Endothelial cell of umbilical vein (primary cell): ENCODE results near the gene ST8SIA2. TPM values are rescaled to one million over a fixed set of nuclear protein-coding genes. Genes with fewer than 3 reads are reported as not detected.

Source experiments
- BruUV-seq: library from RNA; stranded (reverse); fragments of 400-500 nt; replicated peaks from 2 replicates; lab custom pipeline; 2021; lab: Mats Ljungman, UMichigan
- CTCF ChIA-PET: fragments of 300-600, 350-600 bp; sonication (Branson Sonifier 250); formaldehyde crosslinking; loops from one replicate; lab custom pipeline; 2021; ENCODE audit warnings: antibody characterized with exemption, inconsistent platforms; lab: Charles Lee
- POLR2A ChIA-PET: fragments of 300-600, 350-600 bp; sonication (Branson Sonifier 250); formaldehyde crosslinking; loops from one replicate; lab custom pipeline; 2021; ENCODE audit warnings: antibody characterized with exemption, inconsistent platforms; lab: Charles Lee
- DNase-seq: peaks from one replicate; pipeline ENCODE4 v3.0.0-alpha.2; 2011; ENCODE audit warnings: low read depth, low spot score
- FAIRE-seq: peaks from 2 replicates; lab custom pipeline; 2011; peaks lifted over from hg19 to GRCh38; lab: Jason Lieb, UNC
- H2AFZ ChIP-seq: 2 replicates; pipeline ENCODE4 v1.6.0; 2012; ENCODE audit warnings: low read depth, low read length, control low read depth, inconsistent platforms
- H3K27ac ChIP-seq: 2 replicates; pipeline ENCODE4 v1.5.1; 2011; ENCODE audit warnings: low read depth, mild to moderate bottlenecking, control low read depth, low read length, moderate library complexity; ENCODE audit not compliant: insufficient read depth
- H3K27me3 ChIP-seq, 2 experiments: 2 replicates each; pipeline versions ENCODE4 v1.6.0 to v1.6.1; 2011; ENCODE audit warnings: low read length in 2 of 2, mixed read lengths in 1 of 2; ENCODE audit not compliant: control insufficient read depth in 2 of 2, insufficient read depth in 2 of 2
- H3K36me3 ChIP-seq, 2 experiments: 2 replicates in 1 of 2; 3 replicates in 1 of 2; pipeline ENCODE4 v1.5.1; 2011; ENCODE audit warnings: low read length in 2 of 2, mild to moderate bottlenecking in 1 of 2, moderate library complexity in 1 of 2; ENCODE audit not compliant: control insufficient read depth in 2 of 2, insufficient read depth in 2 of 2; ENCODE audit errors: extremely low read depth in 1 of 2
- H3K4me1 ChIP-seq: 3 replicates; pipeline ENCODE4 v1.5.1; 2011; ENCODE audit warnings: mild to moderate bottlenecking, low read length; ENCODE audit not compliant: control insufficient read depth, insufficient read depth; ENCODE audit errors: extremely low read depth
- H3K4me2 ChIP-seq: 2 replicates; pipeline ENCODE4 v1.6.1; 2011; ENCODE audit warnings: low read length, control low read depth, mixed read lengths; ENCODE audit not compliant: insufficient read depth
- H3K4me3 ChIP-seq, 3 experiments: fragments of 200-600 bp in 1 of 3; sonication (generic), shearing (Covaris generic) in 1 of 3; replicated peaks in 1 of 3; 2 replicates each; pipeline ENCODE4 v1.5.1; 2011 to 2016; ENCODE audit warnings: control low read depth in 3 of 3, low read length in 3 of 3, mild to moderate bottlenecking in 2 of 3, inconsistent platforms in 1 of 3, low read depth in 1 of 3, moderate library complexity in 1 of 3; ENCODE audit not compliant: insufficient read depth in 1 of 3
- H3K79me2 ChIP-seq: 2 replicates; pipeline ENCODE4 v1.6.0; 2012; ENCODE audit warnings: low read length, inconsistent platforms; ENCODE audit not compliant: control insufficient read depth, insufficient read depth
- H3K9ac ChIP-seq: replicated peaks from 2 replicates; pipeline ENCODE3; 2011; ENCODE audit warnings: low read length, control low read depth; ENCODE audit not compliant: insufficient read depth; ENCODE audit errors: extremely low read depth
- H3K9me1 ChIP-seq: replicated peaks from 3 replicates; pipeline ENCODE4 v1.6.0; 2011; ENCODE audit warnings: mild to moderate bottlenecking, low read length; ENCODE audit not compliant: control insufficient read depth, insufficient read depth; ENCODE audit errors: extremely low read depth
- H3K9me3 ChIP-seq: replicated peaks from 2 replicates; pipeline ENCODE4 v1.5.1; 2012; ENCODE audit warnings: low read length, inconsistent platforms; ENCODE audit not compliant: control insufficient read depth, insufficient read depth
- H4K20me1 ChIP-seq: replicated peaks from 2 replicates; pipeline ENCODE3; 2011; ENCODE audit warnings: mild to moderate bottlenecking, low read length; ENCODE audit not compliant: control insufficient read depth, insufficient read depth; ENCODE audit errors: extremely low read depth
- EZH2 ChIP-seq: IDR thresholded peaks from 2 replicates; pipeline ENCODE4 v1.6.1; 2012; ENCODE audit warnings: borderline replicate concordance, low read depth, mild to moderate bottlenecking, moderate library complexity, low read length, inconsistent platforms; ENCODE audit not compliant: severe bottlenecking
- FOS ChIP-seq: IDR thresholded peaks from 2 replicates; pipeline ENCODE4 v1.6.1; 2011; ENCODE audit warnings: mild to moderate bottlenecking, low read length, moderate library complexity, borderline replicate concordance; ENCODE audit not compliant: insufficient read depth
- GATA2 ChIP-seq: IDR thresholded peaks from 2 replicates; pipeline ENCODE4 v1.7.0; 2011; ENCODE audit warnings: low read depth, mild to moderate bottlenecking, moderate library complexity, mixed read lengths, low read length; ENCODE audit not compliant: insufficient read length, insufficient read depth
- JUN ChIP-seq: IDR thresholded peaks from 2 replicates; pipeline ENCODE4 v1.6.1; 2011; ENCODE audit warnings: borderline replicate concordance, low read depth; ENCODE audit not compliant: insufficient read length, insufficient read depth
- MAX ChIP-seq: IDR thresholded peaks from 2 replicates; pipeline ENCODE4 v1.6.1; 2011; ENCODE audit not compliant: insufficient read depth, insufficient read length
- MYC ChIP-seq: IDR thresholded peaks from one replicate; pipeline ENCODE4 v1.6.1; 2011; ENCODE audit warnings: mild to moderate bottlenecking, low read depth, low read length
- POLR2A ChIP-seq: IDR thresholded peaks from 2 replicates; pipeline ENCODE4 v1.6.1; 2012; ENCODE audit warnings: low read depth, mild to moderate bottlenecking, control low read depth, low read length
- POLR2AphosphoS5 ChIP-seq: IDR thresholded peaks from 2 replicates; pipeline ENCODE4 v1.6.1; 2012; ENCODE audit warnings: low read depth, mild to moderate bottlenecking, control low read depth, low read length, moderate library complexity; ENCODE audit not compliant: insufficient read depth
- dilution Hi-C: fragments of 300-500 bp; cut with MboI; formaldehyde crosslinking; loops from one replicate; pipeline ENCODE4 v1.15.0; 2019; ENCODE audit warnings: low sequenced_read_pairs; ENCODE audit not compliant: extremely low pct_ligation_motif_present
- intact Hi-C: fragments of 100-400 bp; cut with micrococcal nuclease; formaldehyde crosslinking; loops from one replicate; pipeline ENCODE4 v1.10.0; 2022
- polyA plus RNA-seq, 4 experiments: library from polyadenylated mRNA; depleted of rRNA in 3 of 4; stranded (reverse) in 3 of 4; unstranded in 1 of 4; fragments of >200 nt; gene quantifications; 2 replicates each; pipeline versions ENCODE4 v1.2.1 to v1.2.3, GENCODE V29; 2011 to 2012; ENCODE audit warnings: missing spikeins in 1 of 4
- total RNA-seq: library from RNA; stranded (reverse); gene quantifications from 2 replicates; pipeline ENCODE4 v1.2.3, GENCODE V29; 2021
- TF ChIP-seq, protein P1 (sequence below), 2 donors: IDR thresholded peaks; 1 replicate in 1 of 2; 2 replicates in 1 of 2; pipeline ENCODE4 v1.5.1; 2011; ENCODE audit warnings: low read length in 2 of 2, mild to moderate bottlenecking in 2 of 2, moderate library complexity in 2 of 2, control low read depth in 1 of 2, inconsistent platforms in 1 of 2, low read depth in 1 of 2; ENCODE audit not compliant: insufficient read depth in 1 of 2; ENCODE audit errors: extremely low read depth in 1 of 2

Gene ST8SIA2
- total and polyA plus RNA-seq, 2 donors (not counting 3 experiments of a cell fraction or from before 2014, with no cell fraction given), result 0.35 to 0.46 TPM

- DNase-seq, result no peak
- intact Hi-C loops, result no loop called here
- no peaks in the 10 kb centered on the region for H3K4me1 ChIP-seq
- H3K36me3 ChIP-seq, result no peaks in the 10 kb centered on the region
- no peaks in the 10 kb centered on the region for H3K27me3 ChIP-seq
- no peak overlapping the region for H3K4me2 ChIP-seq
- H3K9me1 ChIP-seq, result no peaks in the 10 kb centered on the region
- H2AFZ ChIP-seq, result no peak overlapping the region
- H3K9me3 ChIP-seq, result no peaks in the 10 kb centered on the region
- ChIA-PET CTCF (no interaction called here), POLR2A (no interaction called here)
- H3K9ac ChIP-seq, result no peak overlapping the region
- FAIRE-seq, result no peak
- dilution Hi-C loops, result no loop called here
- no TSS peak for BruUV-seq
- TF ChIP-seq POLR2A (no peak), GATA2 (no peak), POLR2AphosphoS5 (no peak), JUN (no peak), MYC (no peak), FOS (no peak)
- H3K4me3 ChIP-seq, result no peak overlapping the region
- no peaks in the 10 kb centered on the region for H4K20me1 ChIP-seq
- no peak overlapping the region for H3K27ac ChIP-seq
- no peaks in the 10 kb centered on the region for H3K79me2 ChIP-seq
Measured at GRCh38 chr15:92435145-92435544, 41.5 kb downstream of the ST8SIA2 start.

GRCh38 chr15:92438471-92438870 lies 44.8 kb downstream of the ST8SIA2 start:
- Histone ChIP-seq H3K4me2 (no peak overlapping the region), H3K36me3 (no peaks in the 10 kb centered on the region), H4K20me1 (no peaks in the 10 kb centered on the region), H3K27ac (no peak overlapping the region), H3K4me3 (no peak overlapping the region), H2AFZ (no peak overlapping the region), H3K27me3 (no peaks in the 10 kb centered on the region), H3K9me1 (no peaks in the 10 kb centered on the region), H3K79me2 (no peaks in the 10 kb centered on the region), H3K9ac (no peak overlapping the region), H3K9me3 (no peaks in the 10 kb centered on the region), H3K4me1 (no peaks in the 10 kb centered on the region)
- no TSS peak for BruUV-seq
- FAIRE-seq (no peak), DNase-seq (no peak)
- TF ChIP-seq FOS (no peak), EZH2 (no peak), POLR2A (no peak), JUN (no peak), POLR2AphosphoS5 (no peak), GATA2 (no peak), MYC (no peak), MAX (no peak)
- TF ChIP-seq, protein P1, sequence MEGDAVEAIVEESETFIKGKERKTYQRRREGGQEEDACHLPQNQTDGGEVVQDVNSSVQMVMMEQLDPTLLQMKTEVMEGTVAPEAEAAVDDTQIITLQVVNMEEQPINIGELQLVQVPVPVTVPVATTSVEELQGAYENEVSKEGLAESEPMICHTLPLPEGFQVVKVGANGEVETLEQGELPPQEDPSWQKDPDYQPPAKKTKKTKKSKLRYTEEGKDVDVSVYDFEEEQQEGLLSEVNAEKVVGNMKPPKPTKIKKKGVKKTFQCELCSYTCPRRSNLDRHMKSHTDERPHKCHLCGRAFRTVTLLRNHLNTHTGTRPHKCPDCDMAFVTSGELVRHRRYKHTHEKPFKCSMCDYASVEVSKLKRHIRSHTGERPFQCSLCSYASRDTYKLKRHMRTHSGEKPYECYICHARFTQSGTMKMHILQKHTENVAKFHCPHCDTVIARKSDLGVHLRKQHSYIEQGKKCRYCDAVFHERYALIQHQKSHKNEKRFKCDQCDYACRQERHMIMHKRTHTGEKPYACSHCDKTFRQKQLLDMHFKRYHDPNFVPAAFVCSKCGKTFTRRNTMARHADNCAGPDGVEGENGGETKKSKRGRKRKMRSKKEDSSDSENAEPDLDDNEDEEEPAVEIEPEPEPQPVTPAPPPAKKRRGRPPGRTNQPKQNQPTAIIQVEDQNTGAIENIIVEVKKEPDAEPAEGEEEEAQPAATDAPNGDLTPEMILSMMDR (IDR thresholded peaks at IDR 0.05; ENCODE audit: extremely low read depth in 1 of 2, insufficient read depth in 1 of 2, low read depth in 1 of 2, low read length in 2 of 2), result no peak
- dilution Hi-C loops, result no loop called here
- CTCF ChIA-PET, result no interaction called here
- intact Hi-C loops, result no loop called here
- POLR2A ChIA-PET, result no interaction called here
